GM12864 (cell line): ENCODE measurements around the gene TCF25.

ENCODE experiments used
- DNase-seq: peaks from one replicate; pipeline ENCODE4 v3.0.0-alpha.2; 2011; ENCODE audit warnings: low read depth
- H3K4me3 ChIP-seq: 2 replicates; pipeline ENCODE4 v1.5.1; 2011; ENCODE audit warnings: mild to moderate bottlenecking, low read depth, low read length, control low read depth
- TF ChIP-seq, protein P1 (sequence below): IDR thresholded peaks from 2 replicates; pipeline ENCODE4 v1.5.1; 2011; ENCODE audit warnings: low read depth, mild to moderate bottlenecking, moderate library complexity, low read length, control low read depth, inconsistent platforms; ENCODE audit errors: missing control alignments

TCF25 gene

DNA sequence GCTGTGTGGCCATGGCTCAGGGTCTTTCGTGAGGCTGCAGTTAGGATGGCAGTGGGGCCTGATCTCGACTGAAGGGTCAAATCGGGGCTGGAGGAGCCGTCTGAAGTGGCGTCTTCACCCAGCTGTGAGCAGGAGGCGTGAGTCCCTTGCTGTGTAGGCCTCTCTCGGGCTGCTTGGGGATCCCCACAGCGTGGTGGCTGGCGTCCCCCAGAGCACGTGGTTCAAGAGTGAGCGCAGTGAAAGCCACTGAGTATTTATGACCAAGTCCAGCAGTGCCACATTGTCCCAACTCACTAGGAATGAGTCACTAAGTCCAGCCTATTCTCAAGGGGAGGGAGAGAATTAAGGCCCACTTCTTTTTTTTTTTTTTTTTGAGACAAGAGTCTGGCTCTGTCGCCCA lies 11.7 kb upstream of the TCF25 start:
- TF ChIP-seq, protein P1, sequence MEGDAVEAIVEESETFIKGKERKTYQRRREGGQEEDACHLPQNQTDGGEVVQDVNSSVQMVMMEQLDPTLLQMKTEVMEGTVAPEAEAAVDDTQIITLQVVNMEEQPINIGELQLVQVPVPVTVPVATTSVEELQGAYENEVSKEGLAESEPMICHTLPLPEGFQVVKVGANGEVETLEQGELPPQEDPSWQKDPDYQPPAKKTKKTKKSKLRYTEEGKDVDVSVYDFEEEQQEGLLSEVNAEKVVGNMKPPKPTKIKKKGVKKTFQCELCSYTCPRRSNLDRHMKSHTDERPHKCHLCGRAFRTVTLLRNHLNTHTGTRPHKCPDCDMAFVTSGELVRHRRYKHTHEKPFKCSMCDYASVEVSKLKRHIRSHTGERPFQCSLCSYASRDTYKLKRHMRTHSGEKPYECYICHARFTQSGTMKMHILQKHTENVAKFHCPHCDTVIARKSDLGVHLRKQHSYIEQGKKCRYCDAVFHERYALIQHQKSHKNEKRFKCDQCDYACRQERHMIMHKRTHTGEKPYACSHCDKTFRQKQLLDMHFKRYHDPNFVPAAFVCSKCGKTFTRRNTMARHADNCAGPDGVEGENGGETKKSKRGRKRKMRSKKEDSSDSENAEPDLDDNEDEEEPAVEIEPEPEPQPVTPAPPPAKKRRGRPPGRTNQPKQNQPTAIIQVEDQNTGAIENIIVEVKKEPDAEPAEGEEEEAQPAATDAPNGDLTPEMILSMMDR, result no peak
- no peak overlapping the region for H3K4me3 ChIP-seq

DNA sequence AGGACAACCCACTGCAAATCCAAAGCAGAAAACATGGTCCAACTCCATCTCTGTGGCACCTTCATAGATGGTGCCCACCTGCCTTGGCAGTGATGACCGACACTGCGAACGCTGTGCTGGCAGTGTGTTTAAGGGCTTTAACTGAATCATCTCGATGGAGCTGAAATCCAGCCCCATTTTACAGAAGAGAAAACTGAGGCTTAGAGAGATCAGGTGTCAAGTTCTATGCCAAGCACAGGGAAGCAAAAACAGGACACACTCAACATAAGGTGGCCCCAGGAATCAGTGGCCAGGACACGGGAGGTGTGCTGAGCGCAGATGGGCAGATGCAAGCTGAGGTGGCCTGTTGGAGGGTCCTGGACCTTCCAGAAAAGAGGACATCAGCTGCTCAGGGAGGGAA lies 10.7 kb upstream of the TCF25 start:
- TF ChIP-seq, protein P1, result no peak
- no peak overlapping the region for H3K4me3 ChIP-seq
- DNase-seq, result no peak

More for the DNA sequence above, 11.7 kb upstream of the TCF25 start:
- DNase-seq, result no peak

DNA sequence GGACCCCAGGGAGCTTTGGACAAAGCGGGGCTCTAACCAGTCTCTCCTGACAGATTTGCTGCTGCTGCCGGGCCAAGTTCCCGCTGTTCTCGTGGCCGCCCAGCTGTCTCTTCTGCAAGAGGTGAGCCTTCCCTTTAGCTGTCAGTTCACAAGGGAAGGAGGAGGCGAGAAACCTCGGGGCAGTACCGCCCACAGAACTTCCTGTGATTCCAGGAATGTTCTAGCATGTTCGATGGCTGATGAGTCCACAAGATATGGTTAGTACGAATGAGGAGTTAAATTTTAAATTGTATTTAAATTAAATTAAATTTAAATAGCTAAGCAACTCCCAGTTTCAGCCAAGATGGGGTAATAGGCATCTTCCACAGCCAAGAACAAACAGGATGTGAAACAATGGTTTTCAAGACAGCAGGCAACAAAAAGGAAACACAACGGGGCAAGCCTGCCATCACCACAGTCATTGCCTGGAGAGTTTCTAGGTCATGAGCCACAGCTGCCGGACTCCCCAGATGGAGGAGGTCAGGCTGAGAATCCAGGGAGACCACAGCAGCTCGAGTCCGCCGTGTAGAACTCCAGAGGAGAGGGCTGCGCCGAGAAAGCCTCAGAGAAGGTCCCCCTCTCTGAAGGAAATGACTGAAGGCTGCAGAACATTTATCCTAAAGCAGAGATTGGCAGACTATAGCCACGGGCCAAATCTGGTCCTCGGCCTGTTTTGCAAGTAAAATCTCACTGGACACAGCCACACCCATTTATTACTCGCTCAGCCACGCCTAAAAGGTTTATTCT lies 9.5 kb upstream of the TCF25 start:
- DNase-seq, result peak; percentile 55
- H3K4me3 ChIP-seq, result no peak overlapping the region
- TF ChIP-seq, protein P1, result no peak

DNA sequence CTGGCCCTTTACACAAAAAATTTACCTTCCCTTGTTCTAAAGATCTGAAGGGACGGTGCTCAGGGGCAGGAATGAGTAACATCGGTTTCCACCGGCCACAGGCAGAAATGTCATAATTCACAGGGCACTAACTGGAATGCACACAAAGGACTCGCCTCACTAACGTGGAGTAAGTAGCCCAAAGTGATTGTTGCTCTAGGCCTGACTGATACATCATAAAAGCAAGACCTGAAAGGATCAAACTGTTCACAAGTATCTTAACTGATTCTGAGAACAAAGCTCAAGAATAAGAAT lies 8.9 kb upstream of the TCF25 start:
- TF ChIP-seq, protein P1, result no peak
- no peak overlapping the region for H3K4me3 ChIP-seq
- no peak for DNase-seq

DNA sequence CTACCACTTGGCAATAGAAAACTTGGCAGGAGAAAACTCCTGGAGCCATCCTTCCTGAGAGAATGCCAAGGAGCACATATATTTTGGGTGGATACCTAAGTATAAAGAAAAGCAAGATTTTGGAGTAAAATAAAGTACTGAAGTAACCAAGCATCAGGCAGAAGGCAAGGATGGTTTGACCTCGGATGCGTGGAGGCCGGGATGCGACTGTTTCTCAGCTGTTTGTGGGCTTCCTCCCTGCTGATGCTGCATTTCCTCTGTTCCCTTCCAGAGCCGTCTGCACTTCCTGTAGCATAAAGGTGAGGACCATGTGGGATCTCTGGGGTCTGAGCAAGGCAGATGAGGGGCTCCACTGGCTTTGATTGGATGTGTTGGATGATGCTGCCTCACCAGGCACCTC lies 5.5 kb upstream of the TCF25 start:
- no peak for DNase-seq
- H3K4me3 ChIP-seq, result no peak overlapping the region
- TF ChIP-seq, protein P1, result no peak

DNA sequence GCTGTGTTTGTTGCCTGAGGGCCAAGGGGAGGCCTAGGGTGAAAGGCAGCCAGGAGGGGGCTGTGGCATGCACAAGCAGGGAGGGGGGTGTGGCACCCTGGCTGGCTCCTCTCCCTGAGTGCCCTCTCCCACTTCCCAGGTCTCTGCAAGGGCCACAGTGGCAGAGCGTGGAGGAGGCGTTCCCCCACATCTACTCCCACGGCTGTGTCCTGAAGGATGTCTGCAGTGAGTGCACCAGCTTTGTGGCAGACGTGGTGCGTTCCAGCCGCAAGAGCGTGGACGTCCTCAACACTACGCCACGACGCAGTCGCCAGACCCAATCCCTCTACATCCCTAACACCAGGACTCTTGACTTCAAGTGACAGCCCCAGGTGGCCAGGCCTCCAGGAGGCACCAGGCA lies 3.5 kb upstream of the TCF25 start:
- DNase-seq, result no peak
- no peak overlapping the region for H3K4me3 ChIP-seq
- TF ChIP-seq, protein P1, result no peak

DNA sequence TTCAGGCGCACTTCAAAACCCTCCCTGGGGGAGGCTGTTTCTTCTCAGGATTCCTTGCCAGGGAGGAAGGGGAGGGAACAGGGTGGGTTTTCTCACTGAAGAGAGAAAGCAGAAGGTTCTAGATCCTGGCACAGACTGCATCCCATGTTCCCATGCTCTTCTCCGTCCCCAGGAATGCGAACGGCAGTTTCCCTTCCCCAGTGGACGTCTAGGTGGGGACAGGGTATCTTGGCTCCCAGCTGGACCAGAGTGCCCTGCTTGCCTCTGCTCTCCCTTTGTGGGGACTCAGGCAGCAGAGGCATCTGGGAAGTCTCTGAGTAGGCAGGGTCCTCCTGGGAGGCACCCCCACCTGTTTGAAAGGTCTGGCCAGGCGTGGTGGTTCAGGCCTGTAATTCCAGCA lies 3.0 kb upstream of the TCF25 start:
- TF ChIP-seq, protein P1, result no peak
- H3K4me3 ChIP-seq, result no peak overlapping the region
- no peak for DNase-seq
